Stimulated activated CD4-positive, alpha-beta T cell treated with anti-CD3 and anti-CD28 coated beads, Interleukin-12 subunit alpha, Interleukin-12 subunit beta, amount 100 ng/mL, for 24 hours (primary cell): ENCODE data around the gene MBNL2.
A peak's percentile ranks its signal among the peaks of the same experiment; 100 is the strongest.

Experiments used
- DNase-seq, 2 experiments: peaks; one replicate each; pipeline ENCODE4 v3.0.0-alpha.2; 2020; ENCODE audit warnings: low read depth in 2 of 2

The MBNL2 gene

DNA sequence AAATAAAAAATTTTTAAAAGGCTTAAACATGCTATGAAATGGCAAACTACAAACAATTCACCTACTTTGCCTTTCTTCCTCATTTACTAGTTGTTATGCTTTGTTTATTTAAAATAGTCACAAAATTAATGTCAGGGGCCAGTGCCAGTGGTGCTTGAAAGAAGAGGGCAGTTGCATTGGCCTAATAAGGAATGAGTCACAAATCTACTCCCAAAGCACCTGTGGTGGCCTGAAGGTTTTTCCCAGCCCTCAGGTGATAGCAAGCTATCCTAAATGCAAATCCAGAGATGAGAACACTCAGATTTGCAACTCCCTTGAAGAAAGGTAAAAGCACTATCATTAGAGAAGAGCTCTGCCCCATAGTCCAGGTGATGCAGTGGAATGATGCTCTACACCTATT lies 103.6 kb downstream of the MBNL2 start:
- no peak for DNase-seq

DNA sequence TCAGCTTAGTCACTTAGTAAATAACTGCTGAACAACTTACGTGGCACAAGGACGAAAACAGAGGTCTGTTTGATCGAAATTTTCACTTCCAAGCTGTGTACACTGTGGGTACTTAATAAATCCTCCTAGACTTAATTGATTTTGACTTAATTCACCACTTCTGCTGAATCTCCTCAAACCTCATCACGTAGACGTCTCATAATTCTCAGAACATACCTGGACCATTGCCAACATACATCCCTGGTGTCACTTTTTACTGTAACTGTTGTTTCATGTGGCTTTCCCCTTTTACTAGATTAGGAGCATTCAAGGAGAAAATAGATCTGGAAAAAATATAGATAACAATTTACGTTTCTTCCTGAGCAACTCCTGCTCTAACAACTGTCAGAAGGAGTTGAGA lies 105.0 kb downstream of the MBNL2 start:
- no peak for DNase-seq

DNA sequence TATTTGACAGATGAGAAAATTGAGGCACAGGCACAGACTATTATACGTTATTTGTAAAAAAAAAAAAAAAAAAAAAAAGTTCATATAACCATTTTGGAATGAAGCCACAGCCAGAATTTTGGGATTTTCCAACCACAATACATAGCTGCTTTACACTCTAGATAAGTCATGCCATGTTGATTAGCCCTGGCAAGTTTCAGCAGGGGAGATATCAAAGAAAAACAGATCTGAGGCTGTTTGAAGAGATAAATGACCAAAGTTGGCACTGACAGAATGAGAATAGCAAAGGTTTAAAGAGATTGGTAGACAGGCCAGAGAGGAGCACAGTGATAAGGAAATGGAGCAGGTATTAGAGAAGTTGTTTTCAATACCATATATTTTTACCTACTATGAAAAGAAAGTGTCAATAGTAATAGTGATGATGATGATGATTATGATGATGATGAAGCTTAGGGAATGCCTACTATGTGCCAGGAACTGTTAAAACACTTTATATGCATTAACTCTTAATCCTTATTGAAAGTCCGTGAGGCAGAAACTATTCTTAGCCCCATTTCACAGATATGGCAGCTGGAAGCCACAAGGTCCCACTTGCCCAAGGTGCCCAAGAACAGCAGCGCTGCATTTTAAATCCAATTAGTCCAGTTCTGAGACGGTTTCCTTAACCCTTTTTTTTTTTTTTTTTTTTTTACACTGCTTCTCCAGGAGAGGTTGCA lies 105.5 kb downstream of the MBNL2 start:
- DNase-seq: no peak

DNA sequence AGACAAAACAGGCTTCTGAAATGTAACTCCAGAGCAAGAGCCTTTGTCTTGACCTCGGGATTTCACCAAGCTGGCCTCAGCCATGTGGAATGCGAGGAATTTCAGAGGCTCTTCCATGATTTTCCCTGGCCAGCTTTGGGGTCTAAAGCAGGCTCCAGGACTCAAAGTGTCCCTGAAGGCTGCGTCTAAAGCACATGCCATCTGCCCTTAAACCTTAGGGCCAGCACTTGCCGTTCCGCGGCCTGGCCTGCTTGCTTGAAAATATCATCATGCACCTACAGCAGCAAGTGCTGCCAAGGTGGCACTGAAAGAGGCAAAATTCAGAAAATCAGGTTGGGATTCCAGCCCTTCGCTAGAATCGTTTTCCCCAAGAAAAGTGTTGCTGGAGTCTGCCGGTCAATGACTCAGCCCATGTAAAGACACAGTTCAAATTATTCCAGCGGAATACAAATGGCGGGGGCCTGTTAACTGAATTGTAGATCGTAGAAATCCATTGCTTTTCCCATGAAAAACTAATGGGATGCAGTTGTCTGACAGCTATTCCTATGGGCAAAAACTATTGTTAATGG lies 106.2 kb downstream of the MBNL2 start:
- no peak for DNase-seq

DNA sequence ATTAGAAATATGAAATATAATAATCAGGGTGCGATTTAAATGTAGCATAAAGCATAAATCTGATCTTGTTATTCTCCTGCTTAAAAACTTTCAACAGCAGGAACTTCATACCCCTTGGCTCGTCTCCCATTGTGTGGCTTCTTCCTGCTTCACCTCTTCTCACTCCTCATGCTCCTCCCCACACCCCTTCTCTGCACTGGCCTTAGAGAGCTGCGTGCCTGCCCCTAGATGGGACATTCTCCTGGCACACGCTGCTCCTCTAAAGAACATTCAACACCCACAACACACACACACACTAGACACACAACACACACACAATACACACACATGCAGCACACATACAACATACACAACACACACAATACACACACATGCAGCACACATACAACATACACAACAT lies 107.2 kb downstream of the MBNL2 start:
- no peak for DNase-seq

DNA sequence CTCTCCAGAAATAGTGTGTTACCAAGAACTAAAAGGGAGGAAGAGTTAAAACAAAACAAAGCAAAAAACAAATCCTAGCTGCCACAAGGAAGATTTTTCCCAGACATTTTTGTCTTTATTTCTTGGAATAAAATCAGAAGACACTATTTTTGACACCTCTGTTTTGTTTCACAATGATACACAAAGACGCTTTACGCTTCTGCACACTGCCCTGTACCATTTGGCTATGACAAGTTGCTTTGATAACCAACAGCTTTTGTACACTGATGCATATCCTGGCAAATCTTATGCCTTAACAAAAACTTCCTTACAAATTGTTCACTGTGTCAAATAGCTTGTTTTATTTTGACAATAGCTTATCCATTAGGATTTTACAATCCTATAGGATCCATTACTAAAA lies 108.3 kb downstream of the MBNL2 start:
- DNase-seq: no peak

DNA sequence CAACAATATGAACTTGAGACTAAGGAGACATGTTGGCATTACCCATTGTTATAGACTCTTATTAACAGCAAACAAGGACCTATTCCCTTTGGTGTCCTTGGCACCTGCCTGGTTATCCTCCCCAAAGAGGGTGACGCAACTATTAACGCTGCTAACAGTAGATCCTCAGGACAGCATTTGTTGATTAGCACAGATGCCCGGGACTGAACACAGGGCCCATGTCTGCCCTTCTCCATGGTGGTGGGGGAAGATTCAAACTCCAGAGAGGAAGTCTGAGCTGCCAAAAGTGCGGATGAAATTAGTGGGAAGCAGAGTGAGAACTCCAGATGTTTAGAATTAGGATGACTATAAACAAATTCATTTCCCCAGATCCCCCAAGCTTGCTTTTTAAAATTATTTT lies 110.6 kb downstream of the MBNL2 start:
- DNase-seq: no peak

DNA sequence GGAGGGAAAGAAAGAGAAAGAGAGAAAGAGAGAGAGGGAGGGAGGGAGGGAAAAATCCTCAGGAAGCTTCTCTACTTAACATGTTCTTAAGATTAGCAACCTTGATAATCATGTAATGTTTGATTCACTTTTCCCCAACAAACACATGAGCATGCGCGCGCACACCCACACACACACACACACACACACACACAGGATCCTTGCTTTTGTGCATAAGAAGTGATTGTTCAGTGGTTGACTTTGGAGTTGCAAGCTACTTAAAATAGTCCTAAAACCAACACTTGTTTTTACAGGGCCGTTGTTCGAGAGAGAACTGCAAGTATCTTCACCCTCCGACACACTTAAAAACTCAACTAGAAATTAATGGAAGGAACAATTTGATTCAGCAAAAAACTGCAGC lies 111.8 kb downstream of the MBNL2 start:
- DNase-seq: no peak

DNA sequence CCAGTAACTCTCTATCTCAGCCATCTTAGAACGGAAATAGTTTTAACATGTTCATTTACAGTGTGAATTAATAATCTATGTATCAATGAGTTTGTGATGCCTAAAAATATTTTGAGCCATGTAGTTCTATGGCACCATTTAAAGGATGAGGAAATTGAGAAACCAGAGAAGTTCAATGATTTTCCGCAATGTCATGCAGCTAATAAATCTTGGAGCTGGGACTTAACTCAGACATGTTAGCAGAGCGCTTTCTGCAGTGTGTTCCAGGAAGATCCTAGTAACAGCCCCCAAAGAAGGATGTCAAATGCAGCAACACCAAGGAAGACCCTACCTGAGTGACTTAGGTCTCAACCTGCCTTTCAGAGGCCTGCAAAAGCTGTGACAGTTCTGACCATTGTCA lies 112.6 kb downstream of the MBNL2 start:
- DNase-seq: no peak

DNA sequence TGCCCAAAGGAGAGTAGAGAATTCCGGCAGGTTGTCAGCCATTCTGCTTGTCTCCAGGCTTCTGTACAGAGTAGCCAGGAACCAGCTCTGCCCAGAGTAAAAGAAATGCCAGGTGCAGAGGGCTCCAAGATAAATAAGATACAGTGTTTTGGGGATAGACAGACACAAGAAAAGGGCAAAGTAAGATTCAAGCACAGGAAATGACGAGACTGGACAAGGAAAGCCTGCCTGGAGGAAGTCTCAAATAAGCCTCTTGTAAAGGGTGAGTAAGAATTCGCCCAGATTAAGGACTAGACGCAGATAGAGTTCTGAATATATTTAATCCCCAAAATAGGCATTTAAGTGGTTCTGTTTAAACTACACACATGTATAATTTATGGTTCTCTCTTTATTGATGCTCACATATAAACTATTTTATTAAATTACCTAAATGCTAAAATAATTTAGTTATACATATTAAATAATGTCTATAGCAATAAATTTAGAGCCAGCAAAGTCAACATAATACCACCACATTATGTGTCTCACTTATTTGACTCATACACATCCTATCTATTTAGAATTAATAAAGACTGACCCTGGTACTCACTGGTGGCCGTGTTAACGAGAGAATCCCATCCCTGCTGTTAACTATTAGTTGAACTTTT lies 113.5 kb downstream of the MBNL2 start:
- no peak for DNase-seq

DNA sequence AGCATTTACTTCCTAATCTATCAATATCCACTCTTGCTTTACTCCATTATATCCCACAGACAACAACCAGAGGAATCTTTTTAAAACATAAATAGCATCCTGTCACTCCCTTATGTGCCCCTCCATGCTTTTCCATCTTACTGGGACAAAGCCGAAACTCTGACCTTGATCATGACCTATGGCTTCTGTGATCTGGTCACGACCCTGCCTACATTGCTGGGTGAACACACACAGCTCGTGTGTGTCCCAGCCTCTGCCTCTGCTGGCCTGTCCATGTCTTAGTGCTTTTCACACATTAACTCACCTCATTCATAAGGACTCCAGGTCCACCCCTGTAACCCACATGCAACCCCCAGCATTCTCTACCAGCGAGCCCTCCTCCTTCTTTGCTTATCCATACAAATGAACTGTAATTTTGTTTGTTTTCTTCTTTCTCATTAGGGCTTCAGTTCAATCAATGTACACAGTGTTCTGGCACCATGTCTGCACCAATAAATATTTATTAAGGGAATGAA lies 115.9 kb downstream of the MBNL2 start:
- no peak for DNase-seq

DNA sequence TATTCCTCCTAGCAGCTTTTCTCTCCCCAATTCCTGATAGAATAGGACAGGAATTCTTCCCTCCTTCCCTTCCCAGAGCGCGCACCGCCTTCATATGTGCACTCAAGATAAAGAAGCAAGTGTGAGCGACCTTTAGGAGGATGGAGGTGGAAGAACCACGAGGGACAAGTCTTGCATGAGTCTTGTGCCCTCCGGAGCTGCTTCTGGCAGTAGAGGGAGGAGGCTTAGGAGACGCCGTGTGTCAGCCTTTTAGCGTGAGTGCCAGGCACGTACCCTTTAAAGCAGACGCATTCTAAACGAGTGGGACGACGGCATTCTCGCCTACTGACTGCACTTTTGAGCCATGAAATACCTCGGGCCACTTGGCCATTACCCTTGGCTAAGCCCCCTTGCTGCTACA lies 116.4 kb downstream of the MBNL2 start:
- DNase-seq: no peak

DNA sequence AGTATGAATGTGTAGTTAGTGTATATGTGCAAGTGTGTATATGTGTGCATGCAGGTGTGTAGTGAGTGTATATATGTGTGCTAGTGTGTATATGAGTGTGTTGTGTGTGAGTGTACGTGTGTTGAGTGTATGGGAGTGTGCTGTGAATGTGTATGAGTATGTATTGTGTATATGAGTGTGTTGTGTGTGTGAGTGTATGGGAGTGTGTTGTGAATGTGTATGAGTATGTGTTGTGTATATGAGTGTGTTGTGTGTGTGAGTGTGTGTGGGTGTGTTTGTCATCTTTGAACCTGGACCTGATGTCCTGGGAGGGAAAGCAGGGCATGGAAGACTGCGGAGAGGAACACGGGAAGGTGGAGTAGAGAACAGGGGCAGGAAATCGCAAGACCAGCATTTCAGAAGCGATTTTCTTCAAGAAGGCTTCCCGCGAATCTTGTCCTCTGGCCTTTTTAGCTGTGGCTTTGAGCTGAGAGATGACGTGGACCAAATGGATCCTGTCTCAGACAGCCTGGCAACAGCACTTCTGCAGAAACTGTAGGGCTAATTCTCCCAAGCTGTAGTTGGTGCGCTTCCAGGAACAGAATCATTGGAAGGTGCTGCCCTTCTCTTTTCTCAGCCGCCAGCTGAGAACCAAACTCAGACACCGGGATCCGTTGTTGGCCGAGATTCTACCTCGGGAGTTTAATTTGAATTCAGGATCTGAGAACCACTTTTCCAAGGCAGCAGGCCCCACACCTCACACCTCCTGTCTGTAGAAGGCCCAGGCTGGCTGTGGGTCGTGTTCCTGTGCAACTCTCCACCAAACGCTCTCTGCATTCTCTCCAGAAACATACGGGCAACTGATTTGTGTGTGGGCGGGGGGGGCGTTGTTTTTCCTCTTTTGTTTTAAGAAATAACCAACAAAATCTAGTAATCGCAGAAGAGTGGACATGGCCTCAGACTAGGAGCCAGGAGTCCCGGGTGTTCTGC lies 117.2 kb downstream of the MBNL2 start:
- DNase-seq: no peak

DNA sequence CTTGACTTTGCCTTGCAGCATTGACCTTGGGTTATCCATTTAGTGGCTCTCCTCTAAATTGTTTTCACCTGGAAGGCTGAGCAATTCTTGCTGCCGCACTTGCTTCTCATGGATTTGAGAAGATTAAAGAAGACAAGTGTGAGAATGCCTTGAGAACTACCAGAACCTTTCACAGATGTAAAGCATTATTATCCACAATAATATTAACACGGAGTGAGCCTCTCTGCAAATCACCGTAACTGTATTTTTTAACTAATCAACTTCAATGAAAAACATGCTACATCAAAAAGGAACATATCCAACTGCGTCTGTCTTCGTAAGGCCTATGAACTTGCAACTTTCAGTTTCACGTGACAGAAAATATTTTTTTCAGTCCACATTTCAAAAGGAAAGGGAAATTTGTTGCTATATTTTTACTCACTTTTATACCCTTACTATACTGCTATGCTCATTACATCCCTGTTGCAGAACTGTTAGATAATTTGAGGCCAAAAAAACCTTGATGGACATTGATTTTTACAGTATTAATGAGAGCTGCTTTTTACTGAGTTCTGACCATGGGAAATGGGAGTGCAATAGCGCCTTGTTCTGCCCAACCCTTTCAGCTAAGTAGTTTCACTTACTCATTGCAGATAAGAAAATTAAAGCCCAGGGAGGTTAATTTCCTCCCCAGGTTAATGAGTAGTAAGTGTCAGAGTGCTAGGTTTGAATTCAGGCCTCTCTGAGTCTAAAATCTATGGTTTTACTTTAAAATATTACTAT lies 118.0 kb downstream of the MBNL2 start:
- no peak for DNase-seq

DNA sequence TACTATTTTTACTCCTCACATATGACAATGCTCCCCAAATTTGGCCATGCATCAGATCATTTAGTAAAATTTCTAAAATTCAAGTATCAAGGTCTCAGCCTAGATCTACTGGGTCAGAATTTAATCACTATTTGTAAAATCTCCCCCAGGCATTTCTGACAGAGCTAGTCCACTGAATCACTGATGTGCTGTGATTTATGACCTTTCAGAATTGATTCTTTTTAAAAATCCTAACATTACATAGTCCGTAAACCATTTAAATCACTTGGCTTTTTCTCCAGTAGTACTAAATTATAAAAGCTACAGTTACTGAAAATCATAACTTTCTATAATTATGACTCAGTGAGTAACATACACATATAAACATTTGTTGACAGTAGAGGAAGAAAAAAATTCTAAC lies 119.0 kb downstream of the MBNL2 start:
- DNase-seq: no peak

DNA sequence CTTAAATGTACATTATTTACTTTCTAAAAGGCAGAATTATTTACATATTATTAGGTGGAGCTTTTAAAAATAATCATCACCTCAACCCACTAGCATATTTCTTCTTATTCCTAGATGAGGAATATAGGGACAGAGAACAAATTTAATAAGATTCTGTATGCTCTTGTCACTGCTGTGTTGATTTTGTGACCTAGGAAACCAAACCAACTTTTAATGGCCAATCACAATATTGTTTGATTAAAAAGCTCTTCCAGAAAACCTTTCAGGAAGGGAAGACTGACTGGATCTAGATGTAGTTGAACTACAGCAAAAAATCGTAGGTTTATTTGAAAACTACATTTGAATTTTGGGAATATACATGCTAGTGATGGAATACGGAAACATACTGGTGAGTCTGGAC lies 120.0 kb downstream of the MBNL2 start:
- DNase-seq: no peak

DNA sequence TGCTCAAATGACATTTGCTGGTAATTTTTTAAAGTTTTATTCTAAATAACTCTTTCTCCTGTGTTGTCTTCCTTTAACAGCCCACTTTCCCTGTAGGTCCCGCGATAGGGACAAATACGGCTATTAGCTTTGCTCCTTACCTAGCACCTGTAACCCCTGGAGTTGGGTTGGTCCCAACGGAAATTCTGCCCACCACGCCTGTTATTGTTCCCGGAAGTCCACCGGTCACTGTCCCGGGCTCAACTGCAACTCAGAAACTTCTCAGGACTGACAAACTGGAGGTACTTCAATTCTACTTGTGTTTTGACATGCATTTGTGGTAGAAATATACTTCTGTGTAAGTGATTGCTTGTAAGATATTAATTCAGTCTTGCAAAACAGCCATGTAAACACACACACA lies 120.8 kb downstream of the MBNL2 start:
- DNase-seq: no peak

DNA sequence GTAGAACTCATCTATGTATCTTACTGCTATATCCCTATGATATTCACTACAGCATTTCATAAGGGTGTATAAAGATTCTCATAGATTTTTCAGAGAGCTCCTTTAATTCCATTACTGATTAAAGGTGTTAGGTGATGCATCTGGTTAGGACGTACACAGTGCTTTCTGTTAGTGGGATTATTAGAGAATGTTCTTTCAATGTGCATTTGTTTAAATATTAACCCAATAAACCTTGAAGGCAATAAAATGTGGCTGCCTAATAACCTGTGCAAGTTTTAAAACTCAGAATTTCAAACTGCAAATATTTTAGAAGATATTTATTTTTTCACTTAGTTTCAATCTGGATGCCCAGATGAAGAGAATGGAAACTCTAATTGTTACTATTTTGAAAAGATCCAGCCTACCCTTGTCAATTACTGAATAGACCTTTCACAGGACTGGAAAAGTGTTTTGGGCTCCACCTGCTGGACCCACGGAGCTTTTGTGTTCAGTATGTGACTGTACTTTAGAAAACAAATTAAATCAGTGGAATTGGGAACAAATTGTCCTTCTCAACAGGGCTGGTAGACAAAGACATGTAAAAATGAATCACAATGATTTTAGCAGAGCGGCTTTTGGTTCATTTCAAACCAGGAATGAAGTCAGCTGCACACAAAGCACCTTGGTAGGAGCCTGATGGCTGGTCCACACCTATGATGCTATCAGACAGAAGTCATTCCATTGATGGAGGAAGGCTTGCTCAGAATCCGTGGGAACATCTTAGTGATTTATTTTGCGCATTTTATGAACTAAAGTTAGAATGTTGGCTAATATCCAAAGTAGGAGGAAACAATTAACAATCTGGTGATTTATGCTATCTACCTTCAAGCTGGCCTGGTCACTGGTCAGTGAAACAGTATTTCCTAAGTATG lies 122.4 kb downstream of the MBNL2 start:
- peak in 1 of 2 experiments; percentile 31 for DNase-seq

DNA sequence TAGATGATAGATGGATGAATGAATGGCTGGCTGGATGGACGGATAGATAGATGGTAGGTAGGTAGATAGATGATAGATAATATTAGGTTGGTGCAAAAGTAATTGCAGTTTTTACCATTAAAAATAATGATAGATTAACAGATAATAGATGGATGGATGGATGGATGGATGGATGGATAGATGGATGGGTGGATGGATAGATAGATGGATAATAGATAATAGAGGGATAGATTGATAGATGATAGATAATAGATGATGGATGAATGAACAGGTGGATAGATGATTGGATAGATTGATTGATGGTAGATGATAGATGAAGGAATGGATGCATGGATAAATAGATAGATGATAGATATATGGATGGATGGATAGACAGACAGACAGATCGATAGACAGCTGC lies 124.0 kb downstream of the MBNL2 start:
- DNase-seq: no peak

DNA sequence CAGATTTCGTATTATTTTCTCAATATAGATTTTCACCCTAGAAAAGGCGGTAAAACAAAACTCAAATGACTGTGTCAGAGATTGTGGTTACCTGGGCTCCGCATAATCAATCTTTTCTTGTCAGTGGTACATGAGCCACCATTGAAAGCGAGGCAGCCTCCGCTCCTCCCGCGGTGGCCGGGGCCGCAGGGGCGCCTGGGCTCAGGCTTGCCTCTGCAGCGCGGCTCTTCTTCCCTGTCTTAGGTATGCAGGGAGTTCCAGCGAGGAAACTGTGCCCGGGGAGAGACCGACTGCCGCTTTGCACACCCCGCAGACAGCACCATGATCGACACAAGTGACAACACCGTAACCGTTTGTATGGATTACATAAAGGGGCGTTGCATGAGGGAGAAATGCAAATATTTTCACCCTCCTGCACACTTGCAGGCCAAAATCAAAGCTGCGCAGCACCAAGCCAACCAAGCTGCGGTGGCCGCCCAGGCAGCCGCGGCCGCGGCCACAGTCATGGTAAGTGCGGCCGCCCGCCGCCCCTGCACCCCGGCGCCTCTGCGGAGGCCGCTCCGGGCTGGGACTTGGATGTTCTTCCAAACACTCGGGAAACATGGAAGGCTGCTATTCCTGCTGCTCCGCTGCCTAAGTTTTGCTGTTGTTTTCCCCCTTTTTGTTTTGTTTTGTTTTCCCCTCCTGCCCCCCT lies 124.6 kb downstream of the MBNL2 start:
- DNase-seq: no peak
